Measurements from ENCODE around the gene CIROP.

GRCh38 chr14:23099212-23099861, 5.5 kb downstream of the CIROP start:
- TF ChIP-seq ATF1 (CRISPR knock-in tag; IDR thresholded peaks at IDR 0.05) (no peak), ATF1 (tag; IDR thresholded peaks at IDR 0.05) (no peak), NBN (IDR thresholded peaks at IDR 0.05; ENCODE audit: low read depth) (no peak), BRCA1 (IDR thresholded peaks at IDR 0.05) (no peak), BRCA1 (CRISPR knock-in tag; IDR thresholded peaks at IDR 0.05) (no peak)

Measured in K562 (cell line).